HepG2 (cell line): ENCODE data around the gene ST6GALNAC4. TPM values are rescaled to one million over a fixed set of nuclear protein-coding genes. Genes with fewer than 3 reads are reported as not detected.
A peak's percentile ranks its signal among the peaks of the same experiment; 100 is the strongest.

Experiments
- DNMT3B ChIP-seq: conservative IDR thresholded peaks from 2 replicates; pipeline ENCODE4 v1.6.1; 2016; ENCODE audit warnings: missing biosample characterization, control low read depth
- HMG20A ChIP-seq: IDR thresholded peaks from 2 replicates; pipeline ENCODE4 v1.6.1; 2016; ENCODE audit warnings: borderline replicate concordance
- HOMEZ ChIP-seq: IDR thresholded peaks from 2 replicates; pipeline ENCODE4 v1.6.1; 2016; ENCODE audit warnings: low read depth
- HOXD1 ChIP-seq: sonication (generic); formaldehyde crosslinking; IDR thresholded peaks from 2 replicates; pipeline ENCODE4 v1.5.0; 2020; ENCODE audit warnings: missing genetic modification reagents
- NAIF1 ChIP-seq: sonication (generic); formaldehyde crosslinking; IDR thresholded peaks from 2 replicates; pipeline ENCODE4 v1.5.0; 2020; ENCODE audit warnings: mild to moderate bottlenecking, missing genetic modification reagents, borderline replicate concordance
- PPARG ChIP-seq: conservative IDR thresholded peaks from 2 replicates; pipeline ENCODE4 v1.6.1; 2016; ENCODE audit warnings: missing biosample characterization, missing genetic modification reagents
- RNF219 ChIP-seq: sonication (generic); formaldehyde crosslinking; IDR thresholded peaks from 2 replicates; pipeline ENCODE4 v1.5.0; 2020; ENCODE audit warnings: mild to moderate bottlenecking, missing genetic modification reagents
- SIX1 ChIP-seq: sonication (generic); formaldehyde crosslinking; IDR thresholded peaks from 2 replicates; pipeline ENCODE4 v1.4.0; 2020; ENCODE audit warnings: missing genetic modification reagents, borderline replicate concordance
- SKIL ChIP-seq: sonication (generic); formaldehyde crosslinking; IDR thresholded peaks from 2 replicates; pipeline ENCODE4 v1.8.0; 2022; ENCODE audit warnings: missing genetic modification reagents, mild to moderate bottlenecking, moderate library complexity, borderline replicate concordance
- ZBTB38 ChIP-seq: sonication (generic); formaldehyde crosslinking; IDR thresholded peaks from 2 replicates; pipeline ENCODE4 v1.5.1; 2020; ENCODE audit warnings: mild to moderate bottlenecking, missing genetic modification reagents
- ZEB1 ChIP-seq: IDR thresholded peaks from 2 replicates; pipeline ENCODE4 v1.6.1; 2012; ENCODE audit warnings: mild to moderate bottlenecking, low read depth, inconsistent platforms; ENCODE audit not compliant: insufficient replicate concordance
- ZMAT3 ChIP-seq: sonication (generic); formaldehyde crosslinking; conservative IDR thresholded peaks from 2 replicates; pipeline ENCODE4 v1.7.0; 2021; ENCODE audit warnings: missing genetic modification reagents
- ZNF296 ChIP-seq: sonication (generic); formaldehyde crosslinking; conservative IDR thresholded peaks from 2 replicates; pipeline ENCODE4 v1.5.0; 2020; ENCODE audit warnings: mild to moderate bottlenecking, missing genetic modification reagents
- ZNF33A ChIP-seq: sonication (generic); formaldehyde crosslinking; IDR thresholded peaks from 2 replicates; pipeline ENCODE4 v1.5.1; 2020; ENCODE audit warnings: missing genetic modification reagents, mild to moderate bottlenecking, moderate library complexity, borderline replicate concordance
- ZNF563 ChIP-seq: sonication (generic); formaldehyde crosslinking; IDR thresholded peaks from 2 replicates; pipeline ENCODE4 v1.8.0; 2022; ENCODE audit warnings: mild to moderate bottlenecking, moderate library complexity, missing genetic modification reagents
- ZNF75D ChIP-seq: sonication (generic); formaldehyde crosslinking; IDR thresholded peaks from 2 replicates; pipeline ENCODE4 v1.8.1; 2023; ENCODE audit warnings: missing genetic modification reagents, mild to moderate bottlenecking, borderline replicate concordance
- ZNF761 ChIP-seq: sonication (generic); formaldehyde crosslinking; conservative IDR thresholded peaks from 2 replicates; pipeline ENCODE4 v1.4.0; 2020; ENCODE audit warnings: mild to moderate bottlenecking, missing genetic modification reagents
- polyA plus RNA-seq, 8 experiments: library from polyadenylated mRNA; depleted of rRNA in 3 of 8; stranded (reverse) in 7 of 8; unstranded in 1 of 8; fragments of >200 nt; fragmentation: Illumina TruSeq in 4 of 8; extraction: Trizol in 4 of 8; gene quantifications; 2 replicates each; pipeline versions ENCODE4 v1.2.1 to v1.2.3, GENCODE V29; 2011 to 2016; ENCODE audit warnings: low read depth in 4 of 8, missing spikeins in 1 of 8, mixed read lengths in 1 of 8; ENCODE audit not compliant: insufficient read depth in 1 of 8
- total RNA-seq, 5 experiments: library from RNA; depleted of rRNA; stranded (reverse); fragments of >200 nt; fragmentation: Illumina TruSeq; extraction: Trizol; gene quantifications; 2 replicates each; pipeline ENCODE4 v1.2.3, GENCODE V29; 2016; ENCODE audit warnings: low read depth in 1 of 5
- TF ChIP-seq, protein P1 (sequence below): sonication (generic); formaldehyde crosslinking; IDR thresholded peaks from 2 replicates; pipeline ENCODE4 v1.4.0; 2020; ENCODE audit warnings: missing genetic modification reagents
- TF ChIP-seq, protein P2 (sequence below): sonication (generic); formaldehyde crosslinking; IDR thresholded peaks from 2 replicates; pipeline ENCODE4 v1.8.0; 2022; ENCODE audit warnings: mild to moderate bottlenecking, missing genetic modification reagents; ENCODE audit not compliant: insufficient replicate concordance

ST6GALNAC4 gene
- total and polyA plus RNA-seq, 2 of the 13 experiments (the other 11 are each of a cell fraction or from before 2014, with no cell fraction given), result 18.8 to 27.7 TPM

DNA sequence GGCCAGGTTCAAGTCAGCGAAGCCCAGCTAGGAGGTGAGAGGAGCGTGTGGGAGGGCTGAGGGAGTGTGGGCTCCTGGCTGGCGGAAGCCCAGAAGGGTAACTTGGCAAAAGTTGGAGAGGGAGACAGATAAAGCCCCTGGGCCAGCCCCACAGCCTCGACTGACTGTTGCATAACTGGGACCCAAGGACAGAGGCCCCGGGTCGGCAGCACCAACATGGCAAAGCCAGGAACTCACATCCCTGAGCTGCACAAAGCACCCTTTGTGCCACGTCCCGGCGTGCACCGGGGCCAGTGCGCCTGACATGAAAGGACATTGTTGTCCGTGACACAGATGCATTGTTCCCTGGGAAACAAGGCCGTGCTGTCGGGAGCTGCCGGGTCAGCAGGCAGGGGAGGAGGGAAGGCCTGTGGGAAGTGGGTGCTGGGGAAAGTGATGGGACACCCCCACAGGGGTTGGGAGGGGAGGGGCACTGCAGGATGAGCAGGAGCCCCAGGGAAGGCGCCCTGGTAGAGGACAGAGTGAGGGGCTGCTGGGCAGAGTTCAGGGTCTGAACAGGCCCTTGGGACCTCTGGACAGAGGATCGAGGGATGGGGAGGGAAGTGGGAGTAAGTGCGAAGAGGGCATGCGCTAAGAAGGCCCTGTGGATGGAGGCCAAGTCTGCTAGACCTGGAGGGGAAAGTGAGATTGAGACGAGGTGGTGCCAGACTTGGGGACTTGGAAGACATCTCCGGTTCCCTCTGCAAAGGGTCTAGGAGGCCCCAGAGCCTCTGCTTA is 33.9 kb upstream of the ST6GALNAC4 start (continued):
- peak; percentile 86 for TF ChIP-seq ZNF296 (CRISPR knock-in tag)
- peak; percentile 97 for TF ChIP-seq SKIL (CRISPR knock-in tag)
- TF ChIP-seq ZNF33A (CRISPR knock-in tag), result no peak
- no peak for TF ChIP-seq ZEB1
- TF ChIP-seq PPARG (CRISPR knock-in tag), result peak; percentile 87; the same call in 1 of the 2 replicates
- TF ChIP-seq HMG20A (CRISPR knock-in tag), result peak; percentile 76; the same call in 1 of the 2 replicates
- no peak for TF ChIP-seq SIX1 (CRISPR knock-in tag)
- TF ChIP-seq HOXD1 (CRISPR knock-in tag), result no peak
- TF ChIP-seq ZNF75D, result no peak
- TF ChIP-seq DNMT3B, result peak; percentile 38; the same call in 1 of the 2 replicates
- TF ChIP-seq, protein P1, sequence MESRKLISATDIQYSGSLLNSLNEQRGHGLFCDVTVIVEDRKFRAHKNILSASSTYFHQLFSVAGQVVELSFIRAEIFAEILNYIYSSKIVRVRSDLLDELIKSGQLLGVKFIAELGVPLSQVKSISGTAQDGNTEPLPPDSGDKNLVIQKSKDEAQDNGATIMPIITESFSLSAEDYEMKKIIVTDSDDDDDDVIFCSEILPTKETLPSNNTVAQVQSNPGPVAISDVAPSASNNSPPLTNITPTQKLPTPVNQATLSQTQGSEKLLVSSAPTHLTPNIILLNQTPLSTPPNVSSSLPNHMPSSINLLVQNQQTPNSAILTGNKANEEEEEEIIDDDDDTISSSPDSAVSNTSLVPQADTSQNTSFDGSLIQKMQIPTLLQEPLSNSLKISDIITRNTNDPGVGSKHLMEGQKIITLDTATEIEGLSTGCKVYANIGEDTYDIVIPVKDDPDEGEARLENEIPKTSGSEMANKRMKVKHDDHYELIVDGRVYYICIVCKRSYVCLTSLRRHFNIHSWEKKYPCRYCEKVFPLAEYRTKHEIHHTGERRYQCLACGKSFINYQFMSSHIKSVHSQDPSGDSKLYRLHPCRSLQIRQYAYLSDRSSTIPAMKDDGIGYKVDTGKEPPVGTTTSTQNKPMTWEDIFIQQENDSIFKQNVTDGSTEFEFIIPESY (CRISPR knock-in tag), result peak; percentile 55
- peak; percentile 78; the same call in 1 of the 2 replicates for TF ChIP-seq ZNF563 (CRISPR knock-in tag)
- no peak for TF ChIP-seq RNF219 (CRISPR knock-in tag)
- TF ChIP-seq HOMEZ (CRISPR knock-in tag), result no peak
- peak; percentile 75 for TF ChIP-seq ZMAT3 (CRISPR knock-in tag)
- TF ChIP-seq ZBTB38, result 0 out of 2 replicates have a peak, but pooled peaks have one; percentile 5
- no peak; the same call in 1 of the 2 replicates for TF ChIP-seq NAIF1 (CRISPR knock-in tag)
- TF ChIP-seq, protein P2, sequence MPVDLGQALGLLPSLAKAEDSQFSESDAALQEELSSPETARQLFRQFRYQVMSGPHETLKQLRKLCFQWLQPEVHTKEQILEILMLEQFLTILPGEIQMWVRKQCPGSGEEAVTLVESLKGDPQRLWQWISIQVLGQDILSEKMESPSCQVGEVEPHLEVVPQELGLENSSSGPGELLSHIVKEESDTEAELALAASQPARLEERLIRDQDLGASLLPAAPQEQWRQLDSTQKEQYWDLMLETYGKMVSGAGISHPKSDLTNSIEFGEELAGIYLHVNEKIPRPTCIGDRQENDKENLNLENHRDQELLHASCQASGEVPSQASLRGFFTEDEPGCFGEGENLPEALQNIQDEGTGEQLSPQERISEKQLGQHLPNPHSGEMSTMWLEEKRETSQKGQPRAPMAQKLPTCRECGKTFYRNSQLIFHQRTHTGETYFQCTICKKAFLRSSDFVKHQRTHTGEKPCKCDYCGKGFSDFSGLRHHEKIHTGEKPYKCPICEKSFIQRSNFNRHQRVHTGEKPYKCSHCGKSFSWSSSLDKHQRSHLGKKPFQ, result peak; percentile 84
- TF ChIP-seq ZNF761 (CRISPR knock-in tag), result peak; percentile 67
